ENCODE results near the gene PLEKHB2. TPM values are rescaled to one million over a fixed set of nuclear protein-coding genes. Genes with fewer than 3 reads are reported as not detected.

Gene PLEKHB2
- total RNA-seq, 1 experiment from 2014 or later = 139 TPM

DNA sequence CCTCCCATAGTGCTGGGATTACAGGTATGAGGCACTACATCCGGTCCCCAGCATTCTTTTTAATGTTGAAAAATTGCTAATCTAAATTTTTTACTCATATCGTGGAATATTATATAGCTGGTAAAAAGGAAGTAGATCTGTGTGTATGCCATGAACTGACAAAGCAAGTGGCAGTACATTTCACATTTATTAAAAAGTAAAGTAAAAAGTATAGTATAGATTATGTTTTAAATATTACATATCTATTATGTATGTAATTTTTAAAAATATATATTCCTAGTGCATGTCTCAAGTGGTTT, 25.1 kb downstream of the PLEKHB2 start:
- Histone ChIP-seq H3K4me3 (ENCODE audit: low read depth, low read length) (no peak overlapping the region), H3K9me3 (no peaks in the 10 kb centered on the region), H3K36me3 (ENCODE audit: control insufficient read depth, insufficient read depth, low read length) (0 out of 2 replicates have a peak, but pooled peaks cover 1% of the 10 kb centered on the region), H3K27me3 (replicated peaks; ENCODE audit: control insufficient read depth, insufficient read depth, low read length) (no peaks in the 10 kb centered on the region), H3K4me1 (peaks cover 12% of the 10 kb centered on the region)
- Mint-ChIP-seq H3K4me3 (ENCODE audit: unreplicated experiment) (no peak overlapping the region), H3K9me3 (ENCODE audit: unreplicated experiment) (no peaks in the 10 kb centered on the region), H3K27me3 (ENCODE audit: insufficient read depth, unreplicated experiment) (no peaks in the 10 kb centered on the region), H3K4me1 (ENCODE audit: low read depth, unreplicated experiment) (no peaks in the 10 kb centered on the region), H3K27ac (ENCODE audit: unreplicated experiment) (peak overlapping the region; percentile 88), H3K36me3 (ENCODE audit: insufficient read depth, unreplicated experiment) (peaks cover 94% of the 10 kb centered on the region)
- intact Hi-C loops (cut with micrococcal nuclease; ENCODE audit: unreplicated experiment) = no loop called here
- no TSS peak for BruUV-seq (replicated peaks)
- ChIA-PET CTCF (no interaction called here), POLR2A (interaction anchor here (1.0 kb wide), 1 partner anchor 36 kb away, joined by 3 read pairs; no protein-coding TSS in a partner anchor)
- DNase-seq = no peak
- TF ChIP-seq, protein P1, sequence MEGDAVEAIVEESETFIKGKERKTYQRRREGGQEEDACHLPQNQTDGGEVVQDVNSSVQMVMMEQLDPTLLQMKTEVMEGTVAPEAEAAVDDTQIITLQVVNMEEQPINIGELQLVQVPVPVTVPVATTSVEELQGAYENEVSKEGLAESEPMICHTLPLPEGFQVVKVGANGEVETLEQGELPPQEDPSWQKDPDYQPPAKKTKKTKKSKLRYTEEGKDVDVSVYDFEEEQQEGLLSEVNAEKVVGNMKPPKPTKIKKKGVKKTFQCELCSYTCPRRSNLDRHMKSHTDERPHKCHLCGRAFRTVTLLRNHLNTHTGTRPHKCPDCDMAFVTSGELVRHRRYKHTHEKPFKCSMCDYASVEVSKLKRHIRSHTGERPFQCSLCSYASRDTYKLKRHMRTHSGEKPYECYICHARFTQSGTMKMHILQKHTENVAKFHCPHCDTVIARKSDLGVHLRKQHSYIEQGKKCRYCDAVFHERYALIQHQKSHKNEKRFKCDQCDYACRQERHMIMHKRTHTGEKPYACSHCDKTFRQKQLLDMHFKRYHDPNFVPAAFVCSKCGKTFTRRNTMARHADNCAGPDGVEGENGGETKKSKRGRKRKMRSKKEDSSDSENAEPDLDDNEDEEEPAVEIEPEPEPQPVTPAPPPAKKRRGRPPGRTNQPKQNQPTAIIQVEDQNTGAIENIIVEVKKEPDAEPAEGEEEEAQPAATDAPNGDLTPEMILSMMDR (IDR thresholded peaks at IDR 0.05; ENCODE audit: insufficient read depth in 1 of 2, low read depth in 1 of 2, low read length in 1 of 2, severe bottlenecking in 1 of 2, unreplicated experiment in 1 of 2) = no peak

DNA sequence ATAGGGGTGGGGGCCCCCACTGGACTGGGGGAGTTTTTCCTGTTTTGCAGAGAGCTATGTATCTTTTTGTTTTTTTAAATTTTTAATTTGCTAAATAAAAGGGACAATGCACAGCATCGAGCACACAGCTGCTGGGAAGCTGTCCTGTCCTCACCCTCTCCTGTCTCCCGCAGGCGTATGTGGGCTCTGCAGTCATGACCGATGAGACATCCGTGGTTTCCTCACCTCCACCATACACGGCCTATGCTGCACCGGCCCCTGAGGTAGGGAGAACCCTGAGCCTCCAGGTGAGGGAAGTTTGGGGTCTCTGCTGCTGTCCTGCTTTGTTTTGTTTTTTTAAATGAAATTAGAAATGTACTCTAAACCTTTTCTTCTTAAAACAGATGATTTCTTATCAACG, 27.6 kb downstream of the PLEKHB2 start:
- Histone ChIP-seq H3K36me3 (ENCODE audit: control insufficient read depth, insufficient read depth, low read length) (0 out of 2 replicates have a peak, but pooled peaks cover 1% of the 10 kb centered on the region), H3K9me3 (no peaks in the 10 kb centered on the region), H3K4me1 (peaks cover 12% of the 10 kb centered on the region), H3K27me3 (replicated peaks; ENCODE audit: control insufficient read depth, insufficient read depth, low read length) (no peaks in the 10 kb centered on the region), H3K4me3 (ENCODE audit: low read depth, low read length) (no peak overlapping the region)
- ChIA-PET POLR2A (no interaction called here), CTCF (no interaction called here)
- H3K4me1 Mint-ChIP-seq (ENCODE audit: low read depth, unreplicated experiment) = no peaks in the 10 kb centered on the region
- TF ChIP-seq, protein P1 (IDR thresholded peaks at IDR 0.05; ENCODE audit: insufficient read depth in 1 of 2, low read depth in 1 of 2, low read length in 1 of 2, severe bottlenecking in 1 of 2, unreplicated experiment in 1 of 2) = no peak
- H3K27ac Mint-ChIP-seq (ENCODE audit: unreplicated experiment) = no peak overlapping the region
- no TSS peak for BruUV-seq (replicated peaks)
- intact Hi-C loops (cut with micrococcal nuclease; ENCODE audit: unreplicated experiment) = no loop called here
- no peak for DNase-seq
- no peak overlapping the region for H3K4me3 Mint-ChIP-seq (ENCODE audit: unreplicated experiment)
- H3K9me3 Mint-ChIP-seq (ENCODE audit: unreplicated experiment) = no peaks in the 10 kb centered on the region
- peaks cover 90% of the 10 kb centered on the region for H3K36me3 Mint-ChIP-seq (ENCODE audit: insufficient read depth, unreplicated experiment)
- H3K27me3 Mint-ChIP-seq (ENCODE audit: insufficient read depth, unreplicated experiment) = no peaks in the 10 kb centered on the region

DNA sequence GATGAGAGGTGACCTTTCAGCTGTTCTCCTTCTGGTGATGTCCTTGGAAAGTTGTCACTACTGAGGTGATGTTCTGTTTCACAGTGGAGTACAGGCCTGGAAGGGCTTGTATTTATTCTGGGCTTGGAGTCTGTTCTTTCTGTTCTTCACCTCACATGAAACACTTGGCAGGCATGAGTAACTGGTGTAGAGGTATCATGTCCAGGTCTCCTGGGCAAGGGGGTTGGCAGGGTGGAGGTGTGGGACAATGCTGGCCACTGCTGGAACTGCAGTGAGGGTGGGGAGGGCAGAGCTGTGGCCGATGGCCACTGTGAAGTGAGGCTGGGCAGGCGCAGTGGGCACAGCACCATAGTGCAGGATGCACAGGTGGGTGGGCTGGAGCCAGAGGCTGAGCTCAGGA, 35.4 kb downstream of the PLEKHB2 start:
- no peak overlapping the region for H3K4me3 ChIP-seq (ENCODE audit: low read depth, low read length)
- intact Hi-C loops (cut with micrococcal nuclease; ENCODE audit: unreplicated experiment) = no loop called here
- no peak overlapping the region for H3K4me3 Mint-ChIP-seq (ENCODE audit: unreplicated experiment)
- no peak overlapping the region for H3K27ac Mint-ChIP-seq (ENCODE audit: unreplicated experiment)
- no TSS peak for BruUV-seq (replicated peaks)
- no peak for DNase-seq
- H3K4me1 ChIP-seq = no peaks in the 10 kb centered on the region
- CTCF ChIA-PET = no interaction called here
- H3K4me1 Mint-ChIP-seq (ENCODE audit: low read depth, unreplicated experiment) = peaks cover 11% of the 10 kb centered on the region
- H3K27me3 ChIP-seq (replicated peaks; ENCODE audit: control insufficient read depth, insufficient read depth, low read length) = no peaks in the 10 kb centered on the region
- H3K36me3 ChIP-seq (ENCODE audit: control insufficient read depth, insufficient read depth, low read length) = no peaks in the 10 kb centered on the region; the same call in none of the 2 replicates
- TF ChIP-seq, protein P1 (IDR thresholded peaks at IDR 0.05; ENCODE audit: insufficient read depth in 1 of 2, low read depth in 1 of 2, low read length in 1 of 2, severe bottlenecking in 1 of 2, unreplicated experiment in 1 of 2) = no peak
- H3K36me3 Mint-ChIP-seq (ENCODE audit: insufficient read depth, unreplicated experiment) = peaks cover 85% of the 10 kb centered on the region
- POLR2A ChIA-PET = no interaction called here
- no peaks in the 10 kb centered on the region for H3K9me3 Mint-ChIP-seq (ENCODE audit: unreplicated experiment)
- no peaks in the 10 kb centered on the region for H3K9me3 ChIP-seq
- no peaks in the 10 kb centered on the region for H3K27me3 Mint-ChIP-seq (ENCODE audit: insufficient read depth, unreplicated experiment)
